HTR-8/SVneo (cell line): Measurements from ENCODE around the gene COL23A1.

Experiments used
- DNase-seq: peaks from one replicate; pipeline ENCODE4 v3.0.0; 2011; ENCODE audit warnings: low spot score, mixed read lengths; ENCODE audit not compliant: insufficient read length
- FAIRE-seq: peaks from 2 replicates; lab custom pipeline; 2011; peaks lifted over from hg19 to GRCh38; lab: Jason Lieb, UNC

The COL23A1 gene

DNA sequence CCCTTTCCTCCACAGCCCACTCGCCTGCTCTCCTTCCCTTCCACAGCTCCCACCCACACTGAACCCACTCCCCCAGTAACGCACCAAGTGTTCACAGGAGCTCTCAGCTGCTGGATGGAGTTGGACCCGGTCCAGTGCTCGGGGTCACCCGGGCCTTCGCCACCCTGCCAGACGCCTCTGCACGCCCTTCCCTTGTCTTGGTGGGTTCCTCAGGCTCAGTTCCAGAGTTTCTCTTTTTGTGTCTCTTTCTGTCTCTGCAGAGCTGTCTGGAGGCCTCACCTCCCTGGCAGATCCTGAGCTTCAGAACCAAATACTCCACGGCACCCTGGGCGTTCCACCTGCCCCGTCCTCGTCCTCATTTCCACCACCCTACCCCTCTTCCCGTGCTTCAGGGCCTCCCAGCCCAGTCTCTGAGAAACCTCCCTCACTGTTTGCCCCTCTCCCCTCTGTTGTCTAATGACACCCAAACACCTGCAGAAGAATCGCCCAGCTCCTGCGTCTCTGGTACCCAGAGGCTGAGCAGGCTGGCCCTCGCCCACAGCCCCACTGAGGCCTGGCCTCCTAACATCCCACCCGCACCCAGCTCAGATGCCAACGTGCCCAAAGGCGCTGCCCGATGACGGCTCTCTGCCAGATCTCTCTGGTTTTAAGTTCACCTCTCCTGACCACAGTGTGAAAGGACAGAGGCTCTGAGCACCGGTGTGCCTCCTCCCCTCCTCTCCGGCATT, 74.3 kb downstream of the COL23A1 start:
- no peak for FAIRE-seq
- DNase-seq, result no peak

DNA sequence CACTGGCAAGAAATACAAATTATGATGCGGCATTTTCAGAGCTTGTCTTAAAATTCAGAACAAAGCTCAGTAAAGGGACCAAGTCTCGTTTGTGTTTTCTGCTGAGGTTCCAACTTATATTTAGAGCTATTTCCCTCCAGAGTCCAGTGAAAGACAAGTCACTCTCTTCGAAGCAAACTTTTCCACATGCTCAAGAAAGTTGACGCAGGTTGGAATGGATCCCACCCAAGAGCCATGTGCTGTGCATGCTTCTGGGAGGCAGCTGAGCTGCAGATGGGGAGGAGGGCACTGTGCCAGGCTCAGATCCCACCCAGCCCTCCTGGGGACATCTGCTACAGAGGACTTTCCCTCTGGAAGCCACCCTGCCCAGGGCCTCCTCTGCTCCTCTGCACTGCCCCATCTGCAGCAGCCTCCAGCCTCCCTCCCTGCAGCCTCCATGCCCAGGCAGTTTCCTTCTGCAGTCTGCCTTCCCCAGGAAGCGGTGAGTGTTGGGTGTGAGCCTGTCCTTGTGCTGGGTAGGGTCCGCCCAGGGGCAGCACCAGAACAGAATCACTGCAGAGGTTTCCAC, 75.3 kb downstream of the COL23A1 start:
- FAIRE-seq, result no peak

DNA sequence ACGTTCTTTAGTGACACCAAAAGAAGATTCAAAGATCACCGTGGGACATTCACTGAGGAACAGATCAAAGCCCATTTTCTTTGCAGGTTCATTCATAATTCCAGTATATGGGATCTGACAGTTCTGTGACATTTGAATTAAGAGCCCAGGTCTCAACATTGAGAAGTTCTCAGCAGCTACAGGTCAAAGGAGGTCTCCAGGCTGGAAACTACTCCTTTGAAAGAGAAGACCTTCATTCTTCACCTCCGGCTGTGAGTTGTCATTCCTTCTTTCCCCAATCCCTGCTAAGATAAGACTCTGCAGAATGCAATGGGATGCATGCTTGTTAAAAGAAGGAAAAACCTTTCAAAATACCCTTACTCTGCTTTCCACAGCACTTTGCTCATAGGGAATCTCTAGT, 79.0 kb downstream of the COL23A1 start:
- no peak for DNase-seq
- FAIRE-seq, result no peak

More for the DNA sequence above, 75.3 kb downstream of the COL23A1 start:
- no peak for DNase-seq

DNA sequence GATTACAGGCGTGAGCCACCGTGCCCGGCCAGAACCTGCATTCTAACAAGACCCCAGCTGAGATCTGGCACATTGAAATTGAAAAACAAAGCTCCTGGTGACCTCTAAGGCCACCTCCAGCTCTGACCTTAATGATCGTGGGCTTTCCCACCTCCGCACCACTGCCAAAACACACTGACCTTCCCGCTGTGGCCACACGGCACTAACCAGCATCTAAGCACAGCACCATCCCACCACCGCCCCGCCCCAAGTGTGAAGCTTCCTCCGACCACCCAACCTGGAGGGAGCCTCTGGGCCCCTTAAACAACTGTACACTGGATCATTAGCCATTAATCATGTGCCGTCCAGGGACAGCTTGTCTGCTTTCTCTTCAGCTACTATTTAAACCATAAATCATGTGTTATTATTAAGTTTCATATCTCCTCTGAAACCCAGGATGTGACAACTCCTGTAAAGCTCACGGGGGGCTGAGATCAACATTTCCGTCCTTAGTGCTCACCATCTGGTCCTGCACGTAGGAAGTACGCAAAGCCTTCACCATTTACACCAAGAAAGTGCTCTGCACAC, 80.6 kb downstream of the COL23A1 start:
- DNase-seq (no peak), FAIRE-seq (no peak)

DNA sequence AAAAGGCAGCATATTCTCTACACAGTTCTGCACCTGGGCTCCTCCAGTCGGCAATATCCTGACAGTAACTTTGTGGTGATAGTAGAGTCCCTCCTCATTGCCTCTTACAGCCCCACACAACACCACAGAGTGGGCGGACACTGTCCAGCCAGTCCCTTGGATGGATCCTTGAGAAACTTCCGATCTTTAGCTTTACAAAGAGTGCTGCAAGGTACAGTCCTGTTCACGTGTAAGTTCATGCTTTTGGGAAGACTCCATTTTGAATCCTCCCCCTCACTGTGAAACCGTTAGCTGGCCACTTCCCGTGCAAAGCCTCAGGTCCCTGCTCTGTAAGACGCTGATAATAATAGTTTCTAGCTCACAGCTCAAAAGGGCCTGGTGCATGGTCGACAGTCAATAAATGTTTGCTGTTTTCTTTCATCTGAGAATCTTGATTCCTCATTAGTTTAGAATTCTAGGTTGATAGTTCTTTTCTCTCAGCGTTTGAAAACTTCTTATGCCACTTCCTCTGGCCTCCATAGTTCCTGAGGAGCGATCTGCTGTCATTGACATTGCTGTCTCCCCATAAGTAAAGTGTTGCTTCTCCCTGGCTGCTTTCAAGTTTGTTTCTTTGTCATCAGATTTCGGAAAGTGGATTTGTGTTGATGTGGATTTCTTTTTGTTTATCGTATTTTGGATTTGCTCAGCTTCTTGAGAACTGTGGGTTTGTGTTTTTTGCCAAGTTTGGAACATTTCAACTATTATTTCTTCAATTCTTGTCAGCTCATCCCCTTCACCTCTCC, 82.9 kb downstream of the COL23A1 start:
- FAIRE-seq, result no peak
- DNase-seq, result no peak

DNA sequence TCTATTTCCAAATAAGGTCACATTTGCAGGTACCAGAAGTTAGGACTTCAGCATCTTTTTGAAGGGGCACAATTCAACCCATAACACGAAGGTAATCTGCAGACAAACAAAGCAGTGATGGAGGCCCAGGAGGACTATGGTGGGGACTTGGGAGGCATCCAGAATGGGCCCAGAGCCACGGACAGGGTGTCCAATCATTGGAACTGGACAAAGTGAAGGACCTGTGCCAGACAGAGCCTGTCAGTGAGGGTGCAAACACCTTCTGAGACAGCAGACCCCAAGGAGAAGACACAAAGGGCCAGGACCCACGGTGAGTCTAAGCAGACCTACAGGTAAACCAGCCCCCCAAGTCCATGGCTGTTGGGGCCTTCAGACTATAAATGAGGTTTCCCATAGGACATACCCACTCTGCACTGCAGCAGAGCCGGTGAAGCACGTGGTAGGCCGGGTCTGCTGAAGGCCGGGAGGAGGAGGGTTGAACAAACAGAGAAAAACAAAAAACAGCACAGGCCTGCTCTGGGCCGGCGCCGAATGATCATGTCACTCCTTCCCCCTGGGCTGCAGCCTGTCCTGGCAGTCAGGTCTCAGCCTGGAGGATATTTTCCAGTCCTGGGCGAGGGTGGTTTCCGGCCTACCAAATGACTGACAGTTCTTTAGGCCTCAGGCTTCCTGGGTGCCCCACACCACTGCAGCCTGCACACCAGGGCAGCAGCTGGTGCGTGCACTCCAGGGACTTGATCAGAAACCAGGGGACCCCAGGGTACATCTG, 84.4 kb downstream of the COL23A1 start:
- FAIRE-seq (no peak), DNase-seq (no peak)

DNA sequence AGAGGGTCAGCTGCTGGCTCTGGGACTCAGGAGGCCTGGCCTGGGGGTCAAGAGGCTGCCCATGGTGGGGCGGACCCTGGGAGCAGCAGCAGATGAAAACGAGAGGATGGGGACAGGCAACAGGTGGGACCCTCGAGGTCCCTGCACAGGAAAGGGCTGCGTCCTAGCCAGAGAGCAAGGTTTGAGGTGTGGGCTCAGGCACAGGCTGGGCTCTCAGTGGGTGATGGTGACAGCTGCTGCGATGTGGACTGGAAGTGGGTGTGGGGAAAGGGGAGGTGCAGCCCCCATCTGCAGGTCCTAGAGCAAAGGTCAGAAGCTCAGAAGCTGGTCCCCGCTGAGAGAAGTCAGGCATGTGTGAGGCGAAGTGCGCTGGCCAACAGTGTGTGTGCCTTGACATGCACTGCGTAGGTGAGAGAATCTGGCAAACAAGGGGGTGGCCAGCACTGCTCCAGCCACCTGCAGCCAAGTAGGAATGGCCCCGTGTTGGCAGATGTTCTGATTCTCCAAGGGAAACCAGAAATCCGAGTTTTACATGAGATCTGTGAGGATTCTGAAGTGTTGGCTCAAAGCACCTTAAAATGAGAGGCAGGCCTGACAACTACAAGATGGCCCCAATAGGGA, 85.7 kb downstream of the COL23A1 start:
- DNase-seq (no peak), FAIRE-seq (no peak)

DNA sequence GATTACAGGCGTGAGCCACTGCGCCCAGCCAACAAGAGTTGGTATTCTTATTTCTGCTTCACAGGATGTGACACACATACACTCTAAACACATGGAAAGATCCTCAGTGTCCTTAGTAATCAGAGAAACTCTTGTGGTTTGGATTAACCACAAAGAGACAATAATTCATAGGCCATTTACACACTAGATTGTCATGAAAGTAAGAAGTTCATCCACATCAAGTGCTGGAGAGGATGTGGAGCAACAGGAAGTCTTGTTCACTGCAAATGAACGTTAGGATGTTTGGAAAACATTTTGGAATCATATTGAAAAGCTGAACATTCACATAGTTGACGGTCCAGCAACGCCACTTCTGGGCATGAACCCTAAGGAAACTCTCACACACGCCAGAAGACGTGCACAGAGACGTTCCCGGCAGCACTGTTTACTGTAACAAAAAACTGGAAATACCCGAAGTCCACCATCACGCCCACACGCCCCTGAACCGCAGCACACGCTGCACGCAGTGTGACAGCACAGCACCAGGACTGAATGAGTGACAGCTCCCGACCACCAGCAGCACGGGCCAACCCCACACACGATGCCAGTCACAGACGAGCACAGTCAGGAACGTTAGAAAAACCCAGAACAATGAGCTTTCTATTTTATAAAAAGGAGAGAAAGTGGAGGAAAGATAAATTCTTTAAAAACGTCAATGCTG, 87.6 kb downstream of the COL23A1 start:
- FAIRE-seq (no peak), DNase-seq (no peak)

DNA sequence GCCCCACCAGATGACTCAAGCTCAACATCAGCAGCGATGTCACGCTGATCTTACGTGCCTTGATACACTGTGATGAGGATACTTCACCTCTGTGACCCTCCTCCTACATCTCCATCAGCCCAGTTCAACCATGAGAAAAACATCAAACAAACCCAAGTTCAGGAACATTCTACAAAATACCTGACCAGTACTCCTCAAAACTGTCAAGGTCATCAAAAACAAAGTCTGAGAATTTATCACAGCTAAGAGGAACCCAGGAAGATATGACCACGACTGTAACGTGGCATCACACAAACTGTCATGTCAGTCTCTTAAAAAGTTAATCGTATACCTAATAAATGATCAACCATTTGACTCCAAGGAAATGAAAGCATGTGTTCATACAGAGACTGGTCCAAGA, 90.8 kb downstream of the COL23A1 start:
- DNase-seq (no peak), FAIRE-seq (peak; percentile 9)

DNA sequence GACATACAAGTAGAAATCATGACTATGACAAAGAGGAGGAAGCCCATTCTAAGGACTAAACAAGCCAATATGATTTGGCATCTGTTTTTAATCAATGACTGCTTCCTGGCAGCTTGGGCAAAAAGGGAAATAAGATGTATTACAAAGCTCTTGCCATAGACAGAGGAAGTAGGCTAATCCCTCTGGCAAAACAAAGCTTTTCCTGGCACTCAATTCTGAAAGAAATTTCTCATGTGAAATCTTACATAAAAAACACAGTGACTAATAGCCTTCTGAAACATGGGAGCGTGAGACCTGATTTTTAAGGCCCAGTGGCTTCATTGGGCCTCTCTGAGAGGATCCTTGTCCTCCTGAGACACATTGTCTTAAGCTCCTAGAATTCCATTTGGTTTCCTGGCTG, 93.6 kb downstream of the COL23A1 start:
- FAIRE-seq (no peak), DNase-seq (no peak)

DNA sequence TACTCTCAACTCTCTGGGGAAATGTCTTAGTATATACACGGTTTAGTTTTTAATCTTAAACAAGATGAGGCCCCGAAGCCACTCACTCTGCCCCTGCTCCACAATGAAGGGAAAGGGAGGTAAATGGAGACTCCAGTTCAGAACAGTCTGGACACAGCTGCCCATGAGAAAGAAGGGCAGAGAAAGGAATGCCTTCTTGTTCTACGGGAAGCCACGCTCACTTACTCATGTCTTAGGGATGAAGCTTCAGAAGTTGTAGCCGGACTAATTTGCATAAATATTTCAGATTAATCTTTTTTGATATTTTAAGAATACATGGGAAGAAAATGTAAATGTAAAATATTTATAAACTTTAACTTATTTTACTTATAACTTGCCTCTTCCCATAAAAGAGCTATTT, 94.0 kb downstream of the COL23A1 start:
- DNase-seq (no peak), FAIRE-seq (no peak)

DNA sequence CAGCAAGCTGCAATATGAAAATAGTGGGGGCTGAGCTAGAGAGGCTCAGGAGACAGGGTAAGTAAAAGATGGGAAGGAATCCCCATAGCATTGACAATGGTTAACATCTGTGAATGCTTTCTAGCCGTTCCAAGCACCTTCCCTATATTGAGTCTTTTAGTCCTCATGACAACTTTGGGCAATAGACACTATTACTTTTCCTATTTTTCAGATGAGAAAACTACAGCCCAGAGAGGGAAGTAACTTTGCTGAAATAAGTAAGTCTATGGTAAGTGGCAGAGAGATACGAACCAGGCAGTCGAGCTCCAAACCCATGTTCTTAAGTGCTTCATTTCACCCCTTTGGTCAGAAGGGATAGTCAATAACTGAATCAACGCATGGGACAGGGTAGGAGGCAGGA, 94.5 kb downstream of the COL23A1 start:
- FAIRE-seq, result no peak
- DNase-seq, result no peak

DNA sequence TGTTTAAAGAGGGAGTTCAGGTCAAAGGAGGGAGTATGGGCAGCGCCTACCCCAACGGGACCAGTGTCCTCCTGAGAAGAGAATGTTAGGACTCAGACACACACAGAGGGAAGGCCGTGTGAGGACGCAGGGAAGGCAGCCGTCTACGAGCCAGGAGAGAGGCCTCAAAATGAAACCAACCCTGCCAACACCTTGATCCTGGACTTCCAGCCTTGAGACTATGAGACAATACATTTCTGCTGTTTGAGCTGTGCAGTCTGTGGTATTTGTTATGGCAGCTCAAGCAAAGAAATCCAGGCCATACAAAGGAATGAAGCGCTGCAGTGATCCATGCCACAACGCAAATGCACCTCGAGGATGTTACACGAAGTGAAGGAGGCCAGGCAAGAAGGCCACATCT, 97.9 kb downstream of the COL23A1 start:
- DNase-seq (no peak), FAIRE-seq (no peak)

DNA sequence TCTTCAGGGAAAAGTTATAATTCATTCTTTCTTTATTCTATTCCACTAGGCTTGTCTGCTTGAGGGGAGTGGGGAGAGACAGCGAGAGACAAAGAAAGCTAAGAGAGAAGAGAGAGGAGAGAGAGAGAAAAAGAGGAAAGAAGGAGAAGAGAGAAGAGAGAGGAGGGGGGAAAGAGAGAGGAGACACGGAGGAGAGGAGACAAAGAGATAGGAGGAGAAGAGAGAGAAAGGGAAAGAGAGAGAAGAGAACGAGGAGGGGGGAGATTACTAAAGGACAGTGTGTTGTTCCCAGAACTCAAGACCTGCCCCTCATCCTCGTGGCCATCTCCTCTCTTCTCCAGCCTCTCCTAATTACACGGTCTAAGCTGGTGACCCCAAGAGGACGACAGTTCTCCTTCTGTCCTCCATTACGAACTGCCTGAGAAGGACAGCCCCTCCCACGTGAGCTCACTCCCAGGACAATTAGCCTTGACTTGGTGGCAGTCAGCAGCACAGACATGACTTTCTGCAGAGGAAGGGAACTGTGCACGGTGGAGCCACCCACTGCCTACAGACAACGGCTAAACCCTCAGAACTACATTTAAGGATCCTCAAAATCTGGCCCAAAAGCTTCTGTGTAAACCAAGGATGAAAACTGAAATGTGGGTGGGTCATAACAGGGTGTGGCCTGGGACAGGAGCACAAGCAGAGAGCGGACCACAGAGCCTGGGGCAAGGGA, 99.1 kb downstream of the COL23A1 start:
- FAIRE-seq (no peak), DNase-seq (no peak)

DNA sequence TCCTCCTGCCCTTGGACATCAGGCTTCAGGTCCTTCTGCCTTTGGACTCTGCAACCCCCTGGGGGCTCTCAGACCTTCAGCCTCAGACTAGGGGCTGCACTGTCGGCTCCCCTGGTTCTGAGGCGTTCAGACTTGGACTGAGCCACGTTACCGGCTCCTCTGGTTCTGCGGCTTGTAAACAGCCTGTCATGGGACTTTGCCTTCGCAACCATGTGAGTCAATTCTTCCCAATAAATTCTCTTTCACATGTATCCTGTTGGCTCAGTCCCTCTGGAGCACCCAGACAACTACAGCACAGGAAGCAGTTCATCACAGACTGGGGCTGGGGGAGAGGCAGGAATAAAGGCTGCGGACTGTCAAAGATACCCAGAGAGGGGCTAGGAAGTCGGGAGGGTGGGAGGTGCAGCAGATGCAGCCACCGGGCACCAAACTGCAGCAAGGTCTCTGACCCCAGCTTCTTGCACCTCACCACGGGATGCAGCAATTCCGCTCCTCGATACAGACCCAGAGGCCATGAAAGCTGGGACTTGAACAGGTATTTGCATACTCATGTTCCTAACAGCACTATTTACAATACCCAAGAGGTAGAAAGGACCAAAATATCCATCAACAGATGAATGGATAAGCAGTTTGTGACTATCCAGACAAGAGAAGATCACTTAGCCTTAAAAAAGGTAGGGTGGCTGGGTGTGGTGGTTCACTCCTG, 100.8 kb downstream of the COL23A1 start:
- no peak for FAIRE-seq
- DNase-seq, result no peak

DNA sequence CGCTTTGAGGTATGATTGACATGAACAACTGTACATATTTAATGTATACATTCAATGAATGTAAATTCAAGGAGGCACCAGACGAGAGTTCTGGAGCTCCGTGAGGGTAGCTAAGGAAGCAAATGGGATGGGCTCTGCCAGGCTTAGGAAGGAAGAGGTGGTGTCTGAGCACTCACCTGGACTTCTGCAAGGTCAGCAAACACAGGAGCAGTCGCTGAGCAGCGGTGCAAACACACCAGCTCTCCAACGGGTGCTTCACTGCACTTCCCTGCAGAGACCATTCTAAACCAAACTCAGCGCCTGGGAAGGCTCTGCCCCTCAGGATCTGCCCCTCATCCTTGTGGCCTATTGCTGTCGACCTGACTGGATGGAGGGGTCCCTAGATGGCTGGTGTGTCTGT, 101.5 kb downstream of the COL23A1 start:
- FAIRE-seq (no peak), DNase-seq (no peak)

DNA sequence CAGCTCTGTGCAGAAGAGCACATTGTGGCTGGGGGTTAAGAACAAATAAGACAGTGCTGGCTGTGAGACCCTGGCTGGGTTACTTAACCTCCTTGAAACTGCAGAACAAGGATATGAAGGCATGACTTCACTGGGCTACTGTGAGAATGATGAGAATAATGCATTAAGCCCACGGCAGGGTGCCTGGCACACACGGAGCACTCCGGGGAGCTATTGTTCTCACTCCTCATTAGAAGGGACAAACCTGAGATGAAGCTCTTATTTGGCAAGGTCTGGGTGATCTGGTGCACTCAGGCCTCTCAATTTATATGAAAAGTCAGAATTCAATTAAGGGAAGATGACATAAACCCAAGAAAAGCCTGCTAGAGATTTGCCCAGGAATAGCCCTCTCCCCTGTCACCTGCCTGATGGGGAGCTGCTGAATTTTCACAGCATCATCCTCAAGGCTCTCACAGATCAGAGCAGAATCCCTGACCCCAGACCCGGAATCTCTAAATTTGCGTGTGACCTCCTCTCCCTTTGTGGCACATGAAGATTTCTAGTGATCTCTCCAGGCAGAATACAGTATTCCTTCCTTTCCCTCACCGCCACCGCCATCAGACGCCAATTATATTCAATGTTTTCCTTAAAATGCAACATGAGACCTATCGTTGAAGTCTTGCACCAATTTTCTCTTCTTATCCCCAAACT, 102.1 kb downstream of the COL23A1 start:
- FAIRE-seq (no peak), DNase-seq (no peak)
